ENCODE data around the gene FNTB.

Gene FNTB

GRCh38 chr14:65044596-65044959 lies 57.9 kb downstream of the FNTB start:
- DNase-seq: peak in 17 of 56 donors; percentile 4 to 56 (median 25)

- DNase-seq: no peak
Measured at GRCh38 chr14:65045006-65045405, 58.3 kb downstream of the FNTB start.

GRCh38 chr14:65045709-65046108 lies 59.0 kb downstream of the FNTB start:
- DNase-seq: no peak

GRCh38 chr14:65052832-65053231 lies 66.1 kb downstream of the FNTB start:
- DNase-seq: no peak

- no peak for DNase-seq
Measured at GRCh38 chr14:65053466-65053865, 66.8 kb downstream of the FNTB start.

GRCh38 chr14:65054471-65055085 lies 67.9 kb downstream of the FNTB start:
- peak in 1 of 56 donors; percentile 15 for DNase-seq

- DNase-seq: no peak
Measured at GRCh38 chr14:65057695-65058094, 71.0 kb downstream of the FNTB start.

- DNase-seq: no peak
Measured at GRCh38 chr14:65062096-65063075, 75.7 kb downstream of the FNTB start.

GRCh38 chr14:65065719-65066118 lies 79.0 kb downstream of the FNTB start:
- no peak for DNase-seq

- no peak for DNase-seq
Measured at GRCh38 chr14:65069874-65070413, 83.2 kb downstream of the FNTB start.

GRCh38 chr14:65070471-65070976 lies 83.8 kb downstream of the FNTB start:
- DNase-seq: peak in 1 of 56 donors; percentile 13

GRCh38 chr14:65071544-65071943 lies 84.8 kb downstream of the FNTB start:
- no peak for DNase-seq

GRCh38 chr14:65072256-65072655 lies 85.6 kb downstream of the FNTB start:
- no peak for DNase-seq

- no peak for DNase-seq
Measured at GRCh38 chr14:65072937-65073336, 86.2 kb downstream of the FNTB start.

GRCh38 chr14:65073605-65074201 lies 87.0 kb downstream of the FNTB start:
- DNase-seq: no peak

GRCh38 chr14:65074449-65075150 lies 87.9 kb downstream of the FNTB start:
- peak in 1 of 56 donors; percentile 14 for DNase-seq

- DNase-seq: peak in 2 of 56 donors; percentile 5 to 38
Measured at GRCh38 chr14:65075628-65076325, 89.1 kb downstream of the FNTB start.

- DNase-seq: no peak
Measured at GRCh38 chr14:65077318-65077717, 90.6 kb downstream of the FNTB start.

GRCh38 chr14:65079201-65079600 lies 92.5 kb downstream of the FNTB start:
- no peak for DNase-seq

GRCh38 chr14:65079768-65080167 lies 93.1 kb downstream of the FNTB start:
- DNase-seq: no peak
